GM21381 (cell line): ENCODE results near the gene TMPRSS11D.

Experiments used
- ATAC-seq: cut with Tn5 transposase; IDR thresholded peaks from one replicate; pipeline ENCODE4 v1.9.1; 2021; ENCODE audit warnings: mild to moderate bottlenecking, moderate library complexity; ENCODE audit not compliant: unreplicated experiment

TMPRSS11D gene

GRCh38 chr4:67883902-67884301 lies at the start of gene TMPRSS11D:
Gene TMPRSS11D (minus strand): TSS chr4:67884002. CDS start chr4:67883933, 69 bp downstream.
- ATAC-seq, result no peak

- ATAC-seq, result no peak
Measured at GRCh38 chr4:67933038-67933437, 49.2 kb upstream of the TMPRSS11D start.

GRCh38 chr4:67931256-67931655 lies 47.5 kb upstream of the TMPRSS11D start:
- ATAC-seq, result no peak

GRCh38 chr4:67929426-67929825 lies 45.6 kb upstream of the TMPRSS11D start:
- no peak for ATAC-seq

- no peak for ATAC-seq
Measured at GRCh38 chr4:67928546-67928945, 44.7 kb upstream of the TMPRSS11D start.

GRCh38 chr4:67927251-67927650 lies 43.4 kb upstream of the TMPRSS11D start:
- no peak for ATAC-seq

GRCh38 chr4:67926485-67926884 lies 42.7 kb upstream of the TMPRSS11D start:
- no peak for ATAC-seq

GRCh38 chr4:67922697-67923096 lies 38.9 kb upstream of the TMPRSS11D start:
- no peak for ATAC-seq

GRCh38 chr4:67918428-67918827 lies 34.6 kb upstream of the TMPRSS11D start:
- ATAC-seq, result no peak

GRCh38 chr4:67915400-67915966 lies 31.7 kb upstream of the TMPRSS11D start:
- no peak for ATAC-seq

GRCh38 chr4:67912080-67912479 lies 28.3 kb upstream of the TMPRSS11D start:
- no peak for ATAC-seq

- no peak for ATAC-seq
Measured at GRCh38 chr4:67911638-67912037, 27.8 kb upstream of the TMPRSS11D start.

- ATAC-seq, result no peak
Measured at GRCh38 chr4:67911141-67911540, 27.3 kb upstream of the TMPRSS11D start.

GRCh38 chr4:67910585-67910905 lies 26.7 kb upstream of the TMPRSS11D start:
- no peak for ATAC-seq

- ATAC-seq, result no peak
Measured at GRCh38 chr4:67909905-67910584, 26.2 kb upstream of the TMPRSS11D start.

- ATAC-seq, result no peak
Measured at GRCh38 chr4:67907650-67908049, 23.8 kb upstream of the TMPRSS11D start.

GRCh38 chr4:67899096-67899495 lies 15.3 kb upstream of the TMPRSS11D start:
- no peak for ATAC-seq

GRCh38 chr4:67897686-67898085 lies 13.9 kb upstream of the TMPRSS11D start:
- no peak for ATAC-seq

GRCh38 chr4:67896421-67897065 lies 12.7 kb upstream of the TMPRSS11D start:
- ATAC-seq, result no peak

- ATAC-seq, result no peak
Measured at GRCh38 chr4:67894659-67895058, 10.9 kb upstream of the TMPRSS11D start.

GRCh38 chr4:67892905-67893304 lies 9.1 kb upstream of the TMPRSS11D start:
- ATAC-seq, result no peak

- no peak for ATAC-seq
Measured at GRCh38 chr4:67892253-67892652, 8.5 kb upstream of the TMPRSS11D start.
